RWPE2 (cell line): Measurements from ENCODE around the gene AP3S2.
"Not testable (repeated sequence)": the region's sequence is repeated elsewhere in the genome, so short reads cannot be mapped to it uniquely, and the experiment has no call there.

Source experiments
- ATAC-seq: fragments of 200-7000 bp; cut with Tn5 transposase; 3 replicates; pipeline ENCODE4 v1.9.1; 2021; ENCODE audit warnings: low read depth
- DNase-seq: peaks from one replicate; pipeline ENCODE4 v3.0.0-alpha.2; 2020; ENCODE audit warnings: low spot score
- H3K27ac ChIP-seq: fragments of 450-650 bp; 2 replicates; pipeline ENCODE4 v1.5.1; 2017; ENCODE audit warnings: mild to moderate bottlenecking; ENCODE audit not compliant: poor library complexity, severe bottlenecking
- H3K27me3 ChIP-seq: fragments of 250-450 bp; sonication (Bioruptor Pico); 2 replicates; pipeline ENCODE4 v1.5.1; 2021; ENCODE audit warnings: mild to moderate bottlenecking, moderate library complexity; ENCODE audit not compliant: insufficient read depth, poor library complexity, severe bottlenecking
- H3K36me3 ChIP-seq: fragments of 250-450 bp; sonication (Bioruptor Pico); 2 replicates; pipeline ENCODE4 v1.5.1; 2020; ENCODE audit warnings: low read depth, mild to moderate bottlenecking, moderate library complexity
- H3K4me1 ChIP-seq: fragments of 250-450 bp; sonication (Bioruptor Pico); 2 replicates; pipeline ENCODE4 v1.5.1; 2021; ENCODE audit warnings: mild to moderate bottlenecking, moderate library complexity; ENCODE audit not compliant: insufficient read depth, poor library complexity, severe bottlenecking
- H3K4me3 ChIP-seq: fragments of 250-450 bp; sonication (Bioruptor Pico); 2 replicates; pipeline ENCODE4 v1.5.1; 2021; ENCODE audit warnings: mild to moderate bottlenecking, moderate library complexity; ENCODE audit not compliant: severe bottlenecking
- H3K9me3 ChIP-seq: fragments of 250-450 bp; sonication (Bioruptor Pico); 2 replicates; pipeline ENCODE4 v1.5.1; 2021; ENCODE audit warnings: mild to moderate bottlenecking, moderate library complexity; ENCODE audit not compliant: severe bottlenecking
- TF ChIP-seq, protein P1 (sequence below): fragments of 450-650 bp; IDR thresholded peaks from one replicate; pipeline ENCODE4 v1.5.1; 2017; ENCODE audit warnings: mild to moderate bottlenecking, moderate library complexity; ENCODE audit not compliant: poor library complexity, severe bottlenecking

The AP3S2 gene

DNA sequence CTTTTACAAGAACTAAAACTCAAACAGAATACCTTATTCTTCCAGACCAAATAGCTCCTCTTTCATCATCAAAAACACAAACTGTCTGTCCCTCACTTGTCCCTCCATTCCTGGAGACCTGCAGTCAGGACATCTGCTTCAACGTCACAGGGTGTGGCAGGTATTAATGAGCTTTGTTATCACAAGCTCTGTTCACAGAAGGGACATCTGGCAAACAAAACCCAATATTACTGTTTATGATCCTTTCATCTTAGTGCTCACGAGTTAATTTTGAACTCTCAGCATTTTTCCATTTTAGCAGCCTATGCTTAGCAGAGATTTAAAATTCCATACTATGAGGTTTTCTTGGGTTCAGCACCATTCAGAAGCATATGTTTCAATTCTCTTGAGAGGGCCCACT lies 32.9 kb downstream of the AP3S2 start:
- Histone ChIP-seq H3K27ac (no peak overlapping the region), H3K27me3 (no peaks in the 10 kb centered on the region), H3K9me3 (no peaks in the 10 kb centered on the region), H3K4me1 (no peaks in the 10 kb centered on the region), H3K4me3 (no peak overlapping the region), H3K36me3 (peaks cover 75% of the 10 kb centered on the region)
- DNase-seq (no peak), ATAC-seq (no peak)
- TF ChIP-seq, protein P1, sequence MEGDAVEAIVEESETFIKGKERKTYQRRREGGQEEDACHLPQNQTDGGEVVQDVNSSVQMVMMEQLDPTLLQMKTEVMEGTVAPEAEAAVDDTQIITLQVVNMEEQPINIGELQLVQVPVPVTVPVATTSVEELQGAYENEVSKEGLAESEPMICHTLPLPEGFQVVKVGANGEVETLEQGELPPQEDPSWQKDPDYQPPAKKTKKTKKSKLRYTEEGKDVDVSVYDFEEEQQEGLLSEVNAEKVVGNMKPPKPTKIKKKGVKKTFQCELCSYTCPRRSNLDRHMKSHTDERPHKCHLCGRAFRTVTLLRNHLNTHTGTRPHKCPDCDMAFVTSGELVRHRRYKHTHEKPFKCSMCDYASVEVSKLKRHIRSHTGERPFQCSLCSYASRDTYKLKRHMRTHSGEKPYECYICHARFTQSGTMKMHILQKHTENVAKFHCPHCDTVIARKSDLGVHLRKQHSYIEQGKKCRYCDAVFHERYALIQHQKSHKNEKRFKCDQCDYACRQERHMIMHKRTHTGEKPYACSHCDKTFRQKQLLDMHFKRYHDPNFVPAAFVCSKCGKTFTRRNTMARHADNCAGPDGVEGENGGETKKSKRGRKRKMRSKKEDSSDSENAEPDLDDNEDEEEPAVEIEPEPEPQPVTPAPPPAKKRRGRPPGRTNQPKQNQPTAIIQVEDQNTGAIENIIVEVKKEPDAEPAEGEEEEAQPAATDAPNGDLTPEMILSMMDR = no peak

DNA sequence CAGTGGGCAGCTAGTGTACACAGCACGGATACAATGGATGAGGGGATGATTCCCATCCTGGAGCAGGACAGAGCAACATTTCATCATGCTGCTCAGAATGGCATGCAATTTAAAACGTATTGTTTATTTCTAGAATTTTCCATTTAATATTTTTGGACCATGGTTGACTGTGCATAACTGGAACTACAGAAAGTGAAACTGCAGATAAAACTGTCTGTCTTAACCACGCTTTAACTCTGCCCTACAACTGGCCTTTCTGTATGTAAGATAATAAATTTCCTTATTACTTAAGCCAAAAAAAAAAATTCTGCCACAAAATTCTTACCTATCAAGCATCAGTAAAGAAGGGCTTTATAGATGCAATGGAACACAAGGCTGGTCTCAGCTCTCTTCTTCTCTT lies 33.4 kb downstream of the AP3S2 start:
- DNase-seq (no peak), ATAC-seq (no peak)
- no peak overlapping the region for H3K27ac ChIP-seq
- TF ChIP-seq, protein P1 = no peak
- H3K4me3 ChIP-seq = no peak overlapping the region
- H3K36me3 ChIP-seq = peaks cover 70% of the 10 kb centered on the region
- no peaks in the 10 kb centered on the region for H3K9me3 ChIP-seq
- no peaks in the 10 kb centered on the region for H3K27me3 ChIP-seq
- no peaks in the 10 kb centered on the region for H3K4me1 ChIP-seq

DNA sequence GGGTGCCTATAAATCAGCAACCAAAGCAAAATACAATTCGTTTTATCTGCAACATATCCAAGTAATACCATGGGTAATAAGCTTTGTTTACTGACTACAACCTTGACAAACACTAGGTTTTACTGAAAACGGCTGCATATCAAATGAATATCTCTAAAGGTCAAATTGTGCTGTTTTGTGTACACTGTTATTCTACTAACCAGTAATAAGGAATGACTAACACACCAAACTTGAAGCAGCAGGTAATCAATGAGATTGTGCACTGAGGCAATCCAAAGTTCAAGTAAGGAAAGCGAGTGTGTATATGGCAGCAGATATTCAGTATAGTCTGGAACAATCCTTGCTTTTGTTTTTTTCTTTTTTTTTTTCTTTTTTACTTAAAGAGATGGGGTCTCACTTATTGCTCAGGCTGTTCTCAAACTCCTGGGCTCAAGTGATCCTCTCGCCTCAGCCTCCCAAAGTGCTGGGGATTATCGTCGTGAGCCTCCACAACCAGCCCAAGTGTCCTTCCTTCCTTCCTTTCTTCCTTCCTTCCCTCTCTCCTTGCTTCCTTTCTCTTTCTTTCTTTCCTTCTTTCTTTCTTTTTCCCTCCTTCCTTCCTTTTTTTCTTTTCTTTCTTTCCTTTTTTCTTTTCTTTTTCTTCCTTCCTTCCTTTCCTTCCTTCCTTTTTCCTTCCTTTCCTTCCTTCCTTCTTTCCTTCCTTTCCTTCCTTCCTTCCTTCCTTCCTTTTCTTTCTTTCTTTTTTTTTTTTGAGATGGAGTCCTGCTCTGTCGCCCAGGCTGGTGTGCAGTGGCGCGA lies 34.9 kb downstream of the AP3S2 start:
- Histone ChIP-seq H3K36me3 (peaks cover 55% of the 10 kb centered on the region), H3K4me3 (no peak overlapping the region), H3K27ac (no peak overlapping the region), H3K27me3 (no peaks in the 10 kb centered on the region), H3K4me1 (no peaks in the 10 kb centered on the region), H3K9me3 (no peaks in the 10 kb centered on the region)
- no peak for DNase-seq
- no peak for ATAC-seq
- TF ChIP-seq, protein P1 = no peak

DNA sequence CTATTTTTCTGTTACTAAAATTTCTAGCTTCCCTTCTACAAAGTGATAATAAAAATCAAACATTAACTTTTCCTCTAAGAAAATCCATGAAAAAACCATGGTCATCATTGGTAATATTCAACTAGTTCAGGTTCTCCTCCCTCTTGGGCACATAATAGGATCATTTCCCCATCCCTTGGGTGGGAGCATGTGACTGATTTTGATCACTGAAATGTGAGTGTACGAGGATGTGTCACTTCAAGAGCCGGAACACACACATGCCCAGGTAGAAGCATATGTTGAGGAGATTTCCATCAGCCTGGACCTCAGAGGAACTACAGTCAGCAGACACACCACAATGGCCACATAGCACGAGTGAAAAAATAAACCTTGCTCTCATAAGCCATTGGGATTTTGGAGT lies 36.1 kb downstream of the AP3S2 start:
- DNase-seq = no peak
- Histone ChIP-seq H3K27ac (no peak overlapping the region), H3K4me3 (no peak overlapping the region), H3K4me1 (no peaks in the 10 kb centered on the region), H3K27me3 (no peaks in the 10 kb centered on the region), H3K9me3 (no peaks in the 10 kb centered on the region), H3K36me3 (peaks cover 50% of the 10 kb centered on the region)
- TF ChIP-seq, protein P1 = no peak
- ATAC-seq = no peak

DNA sequence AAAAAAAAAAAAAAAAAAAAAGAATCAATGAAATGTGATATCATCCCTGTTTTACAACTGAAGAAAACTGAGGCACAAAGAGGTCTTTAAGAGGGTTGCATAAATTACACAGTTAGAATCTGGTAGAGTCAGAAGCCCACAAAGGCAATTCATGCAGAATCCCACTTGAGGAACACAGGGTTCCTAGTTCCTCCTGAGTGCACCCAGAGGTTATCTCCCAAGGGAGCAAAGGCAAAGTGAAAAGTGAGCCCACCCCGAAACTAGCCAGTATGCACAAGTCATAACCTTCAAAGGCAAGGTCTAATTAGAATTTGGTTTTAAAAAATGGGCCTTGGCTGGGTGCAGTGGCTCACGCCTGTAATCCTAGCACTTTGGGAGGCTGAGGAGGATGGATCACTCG lies 37.8 kb downstream of the AP3S2 start:
- Histone ChIP-seq H3K4me1 (peaks cover 9% of the 10 kb centered on the region), H3K36me3 (peaks cover 44% of the 10 kb centered on the region), H3K9me3 (no peaks in the 10 kb centered on the region), H3K27ac (no peak overlapping the region), H3K27me3 (no peaks in the 10 kb centered on the region), H3K4me3 (no peak overlapping the region)
- TF ChIP-seq, protein P1 = no peak
- ATAC-seq (no peak), DNase-seq (no peak)

DNA sequence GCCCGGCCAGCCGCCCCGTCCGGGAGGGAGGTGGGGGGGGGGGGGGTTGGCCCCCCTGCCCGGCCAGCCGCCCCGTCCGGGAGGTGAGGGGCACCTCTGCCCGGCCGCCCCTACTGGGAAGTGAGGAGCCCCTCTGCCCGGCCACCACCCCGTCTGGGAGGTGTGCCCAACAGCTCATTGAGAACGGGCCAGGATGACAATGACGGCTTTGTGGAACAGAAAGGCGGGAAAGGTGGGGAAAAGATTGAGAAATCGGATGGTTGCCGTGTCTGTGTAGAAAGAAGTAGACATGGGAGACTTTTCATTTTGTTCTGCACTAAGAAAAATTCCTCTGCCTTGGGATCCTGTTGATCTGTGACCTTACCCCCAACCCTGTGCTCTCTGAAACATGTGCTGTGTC lies 38.9 kb downstream of the AP3S2 start:
- H3K27ac ChIP-seq, H3K4me1 ChIP-seq, H3K9me3 ChIP-seq, H3K4me3 ChIP-seq, H3K27me3 ChIP-seq, ATAC-seq, DNase-seq: not testable (repeated sequence)
- H3K36me3 ChIP-seq = peaks cover 41% of the 10 kb centered on the region
